Liver (tissue), 9 donors: Measurements from ENCODE around the gene RBX1. TPM values are rescaled to one million over a fixed set of nuclear protein-coding genes. Genes with fewer than 3 reads are reported as not detected.

ENCODE experiments used
- DNase-seq: peaks from one replicate; pipeline ENCODE4 v3.0.0-alpha.2; 2017; ENCODE audit warnings: low spot score
- H3K27ac ChIP-seq, 2 donors: one replicate each; pipeline ENCODE4 v1.7.0; 2013; ENCODE audit warnings: inconsistent platforms in 2 of 2, low read length in 2 of 2, control low read depth in 1 of 2, low read depth in 1 of 2, mild to moderate bottlenecking in 1 of 2
- H3K27me3 ChIP-seq, 4 donors: one replicate each; pipeline versions ENCODE4 v1.6.1 to v1.7.0; 2013; ENCODE audit warnings: low read length in 3 of 4, inconsistent platforms in 1 of 4, mild to moderate bottlenecking in 1 of 4, moderate library complexity in 1 of 4; ENCODE audit not compliant: control insufficient read depth in 4 of 4, insufficient read depth in 4 of 4
- H3K36me3 ChIP-seq, 4 donors: one replicate each; pipeline versions ENCODE4 v1.6.1 to v1.7.0; 2013; ENCODE audit warnings: low read length in 3 of 4, mild to moderate bottlenecking in 3 of 4, low read depth in 1 of 4, moderate library complexity in 1 of 4; ENCODE audit not compliant: control insufficient read depth in 4 of 4, insufficient read depth in 3 of 4
- H3K4me1 ChIP-seq, 4 donors: one replicate each; pipeline versions ENCODE4 v1.6.1 to v1.7.0; 2013; ENCODE audit warnings: low read length in 3 of 4, mild to moderate bottlenecking in 3 of 4, moderate library complexity in 1 of 4; ENCODE audit not compliant: control insufficient read depth in 4 of 4, insufficient read depth in 4 of 4
- H3K4me3 ChIP-seq, 3 donors: one replicate each; pipeline versions ENCODE4 v1.6.1 to v1.7.0; 2013; ENCODE audit warnings: low read length in 3 of 3, control low read depth in 1 of 3, low read depth in 1 of 3, mild to moderate bottlenecking in 1 of 3
- H3K9ac ChIP-seq, 2 donors: one replicate each; pipeline ENCODE4 v1.7.0; 2013; ENCODE audit warnings: low read length in 2 of 2, mild to moderate bottlenecking in 2 of 2, moderate library complexity in 2 of 2, control low read depth in 1 of 2, low read depth in 1 of 2
- H3K9me3 ChIP-seq, 4 donors: one replicate each; pipeline versions ENCODE4 v1.6.1 to v1.7.0; 2013; ENCODE audit warnings: low read length in 3 of 4; ENCODE audit not compliant: control insufficient read depth in 4 of 4
- ATF3 ChIP-seq: IDR thresholded peaks from 2 replicates; pipeline ENCODE4 v1.6.1; 2016; ENCODE audit warnings: antibody characterized with exemption
- CTCF ChIP-seq: fragments of 150-350 bp; IDR thresholded peaks from 2 replicates; pipeline ENCODE4 v1.5.1; 2017; ENCODE audit warnings: improper control_type of control experiment, low read depth, low read length; ENCODE audit not compliant: missing input control
- EGR1 ChIP-seq, 2 donors: IDR thresholded peaks; 2 replicates each; pipeline ENCODE4 v1.6.1; 2016 to 2018; ENCODE audit warnings: antibody characterized with exemption in 2 of 2, low read depth in 2 of 2
- FOXA1 ChIP-seq: IDR thresholded peaks from 2 replicates; pipeline ENCODE4 v1.6.1; 2016; ENCODE audit warnings: antibody characterized with exemption
- FOXA2 ChIP-seq: IDR thresholded peaks from 2 replicates; pipeline ENCODE4 v1.6.1; 2016; ENCODE audit warnings: antibody characterized with exemption
- GABPA ChIP-seq, 2 donors: IDR thresholded peaks in 1 of 2; conservative IDR thresholded peaks in 1 of 2; 2 replicates each; pipeline ENCODE4 v1.6.1; 2016; ENCODE audit warnings: antibody characterized with exemption in 2 of 2, mild to moderate bottlenecking in 1 of 2, moderate library complexity in 1 of 2
- HNF4A ChIP-seq, 2 donors: conservative IDR thresholded peaks; 2 replicates each; pipeline ENCODE4 v1.6.1; 2016; ENCODE audit warnings: antibody characterized with exemption in 2 of 2, mild to moderate bottlenecking in 2 of 2
- JUND ChIP-seq, 2 donors: IDR thresholded peaks; 2 replicates each; pipeline ENCODE4 v1.6.1; 2016; ENCODE audit warnings: antibody characterized with exemption in 2 of 2
- MAX ChIP-seq: IDR thresholded peaks from 2 replicates; pipeline ENCODE4 v1.6.1; 2016; ENCODE audit warnings: antibody characterized with exemption
- NR2F2 ChIP-seq: IDR thresholded peaks from 2 replicates; pipeline ENCODE4 v1.6.1; 2016; ENCODE audit warnings: antibody characterized with exemption
- RAD21 ChIP-seq, 2 donors: IDR thresholded peaks; 2 replicates each; pipeline ENCODE4 v1.6.1; 2016; ENCODE audit warnings: antibody characterized with exemption in 2 of 2, mild to moderate bottlenecking in 2 of 2
- REST ChIP-seq: IDR thresholded peaks from 2 replicates; pipeline ENCODE4 v1.6.1; 2016; ENCODE audit warnings: antibody characterized with exemption, mild to moderate bottlenecking
- RXRA ChIP-seq, 2 donors: IDR thresholded peaks; 2 replicates each; pipeline ENCODE4 v1.6.1; 2017 to 2018; ENCODE audit warnings: antibody characterized with exemption in 2 of 2, mild to moderate bottlenecking in 1 of 2
- SP1 ChIP-seq: IDR thresholded peaks from 2 replicates; pipeline ENCODE4 v1.6.1; 2018; ENCODE audit warnings: antibody characterized with exemption, mild to moderate bottlenecking
- TAF1 ChIP-seq: conservative IDR thresholded peaks from 2 replicates; pipeline ENCODE4 v1.6.1; 2016; ENCODE audit warnings: antibody characterized with exemption, mild to moderate bottlenecking
- YY1 ChIP-seq: IDR thresholded peaks from 2 replicates; pipeline ENCODE4 v1.6.1; 2016; ENCODE audit warnings: antibody characterized with exemption, mild to moderate bottlenecking
- ZBTB33 ChIP-seq: IDR thresholded peaks from 2 replicates; pipeline ENCODE4 v1.6.1; 2016; ENCODE audit warnings: antibody characterized with exemption
- WGBS: extraction: QIAGEN DNeasy Blood & Tissue Kit; methylation state at CpG from one replicate; pipeline ENCODE4 v1.1.7; 2013; 5-methylcytosine and 5-hydroxymethylcytosine counted together
- polyA plus RNA-seq, 2 donors: library from polyadenylated mRNA; stranded (reverse) in 1 of 2; unstranded in 1 of 2; fragments of 200-250 nt in 1 of 2; fragments of >200 nt in 1 of 2; fragmentation: Nextera tagmentation in 1 of 2; extraction: Ambion mirVana in 1 of 2; gene quantifications; one replicate each; pipeline versions ENCODE4 v1.2.1 to v1.2.3, GENCODE V29; 2013 to 2015
- total RNA-seq, 2 donors: library from RNA; depleted of rRNA; stranded (reverse); fragments of >200 nt; gene quantifications; one replicate each; pipeline ENCODE4 v1.2.3, GENCODE V29; 2014
- donor health status: healthy.
- donor health status: healthy.
- donor health status: healthy.
- donor health status: healthy.
- donor health status: healthy.

The RBX1 gene
- total and polyA plus RNA-seq, 4 donors: 11.0 to 85.3 (median 46.0) TPM

- H3K36me3 ChIP-seq: peaks cover 4 to 11% (median 6%) of the 10 kb centered on the region in 4 donors
- DNase-seq: no peak
- H3K4me3 ChIP-seq: peak overlapping the region; percentile 89 to 100 (median 90)
- TF ChIP-seq YY1 (peak; percentile 61), NR2F2 (no peak)
- H3K4me1 ChIP-seq: peaks cover 3 to 17% (median 10%) of the 10 kb centered on the region in 4 donors
- H3K9ac ChIP-seq: peak overlapping the region; percentile 56 to 88
- no peaks in the 10 kb centered on the region for H3K9me3 ChIP-seq
- H3K27me3 ChIP-seq: no peaks in the 10 kb centered on the region
- H3K27ac ChIP-seq: peak overlapping the region; percentile 73 to 95
- WGBS: 8% methylated on average over 21 of the region's 21 CpGs
These were observed 822 bp downstream of the RBX1 start for GRCh38 chr22:40951795-40952605.

GRCh38 chr22:40953471-40953870 lies 2.3 kb downstream of the RBX1 start:
- Histone ChIP-seq H3K9me3 (no peaks in the 10 kb centered on the region), H3K27ac (no peak overlapping the region), H3K4me3 (no peak overlapping the region), H3K36me3 (peaks cover 5 to 11% (median 6%) of the 10 kb centered on the region in 4 donors), H3K27me3 (no peaks in the 10 kb centered on the region), H3K9ac (no peak overlapping the region), H3K4me1 (peaks cover 3 to 17% (median 10%) of the 10 kb centered on the region in 4 donors)
- WGBS: 79% methylated on average over 2 of the region's 2 CpGs
- DNase-seq: no peak
- TF ChIP-seq FOXA1 (no peak), CTCF (no peak), REST (no peak), RXRA (IDR thresholded peaks at IDR 0.05) (no peak), EGR1 (IDR thresholded peaks at IDR 0.05; ENCODE audit: low read depth in 2 of 2) (no peak), NR2F2 (no peak), SP1 (no peak), GABPA (IDR thresholded peaks at IDR 0.05 in 1 of 2, conservative IDR thresholded peaks at IDR 0.05 in 1 of 2) (no peak), ZBTB33 (no peak), TAF1 (no peak), HNF4A (conservative IDR thresholded peaks at IDR 0.05) (no peak), RAD21 (IDR thresholded peaks at IDR 0.05) (no peak), JUND (IDR thresholded peaks at IDR 0.05) (no peak), YY1 (no peak), FOXA2 (no peak), MAX (no peak), ATF3 (no peak)
